Right atrium auricular region (tissue), 2 donors: ENCODE measurements around the gene THSD4. TPM values are rescaled to one million over a fixed set of nuclear protein-coding genes. Genes with fewer than 3 reads are reported as not detected.
A peak's percentile ranks its signal among the peaks of the same experiment; 100 is the strongest.

Experiments
- DNase-seq: peaks from one replicate; pipeline ENCODE4 v3.0.0-alpha.2; 2019; ENCODE audit warnings: low spot score
- H3K27ac ChIP-seq, 2 donors: fragments of 200-600 bp; sonication (generic); 1 replicate in 1 of 2; 2 replicates in 1 of 2; pipeline ENCODE4 v1.5.1; 2016 to 2019
- H3K27me3 ChIP-seq, 2 donors: fragments of 200-600 bp; sonication (generic); one replicate each; pipeline versions ENCODE4 v1.5.1 to v1.6.0; 2017 to 2019
- H3K36me3 ChIP-seq: fragments of 200-600 bp; sonication (generic); one replicate; pipeline ENCODE4 v1.5.1; 2016
- H3K4me1 ChIP-seq, 2 donors: fragments of 200-600 bp; sonication (generic); one replicate each; pipeline versions ENCODE4 v1.5.1 to v1.6.0; 2017 to 2019
- H3K4me3 ChIP-seq, 2 donors: fragments of 200-600 bp; sonication (generic); 1 replicate in 1 of 2; 2 replicates in 1 of 2; pipeline ENCODE4 v1.5.1; 2017 to 2019; ENCODE audit warnings: mild to moderate bottlenecking in 1 of 2, moderate library complexity in 1 of 2
- H3K9me3 ChIP-seq, 2 donors: fragments of 200-600 bp; sonication (generic); one replicate each; pipeline ENCODE4 v1.5.1; 2019
- CTCF ChIP-seq, 2 donors: fragments of 200-600 bp; sonication (generic); IDR thresholded peaks; one replicate each; pipeline ENCODE4 v1.5.1; 2019; ENCODE audit warnings: antibody characterized with exemption in 2 of 2
- total RNA-seq, 2 donors: library from RNA; depleted of rRNA; stranded (reverse); fragments of >200 nt; gene quantifications; one replicate each; pipeline ENCODE4 v1.1.0, GENCODE V29; 2016

Gene THSD4
- total RNA-seq, 2 donors from 2014 or later: 41.2 to 85.3 TPM

- Histone ChIP-seq H3K4me3 (no peak overlapping the region), H3K36me3 (no peaks in the 10 kb centered on the region), H3K27me3 (no peaks in the 10 kb centered on the region), H3K9me3 (no peaks in the 10 kb centered on the region), H3K27ac (no peak overlapping the region), H3K4me1 (peaks cover 0 to 34% of the 10 kb centered on the region in 2 donors)
- no peak for TF ChIP-seq CTCF (IDR thresholded peaks at IDR 0.05)
- no peak for DNase-seq
Measured at GRCh38 chr15:71078506-71079207, 36.6 kb upstream of the THSD4 start.

GRCh38 chr15:71079208-71080044 lies 35.8 kb upstream of the THSD4 start:
- H3K9me3 ChIP-seq: no peaks in the 10 kb centered on the region
- no peak overlapping the region for H3K4me3 ChIP-seq
- H3K27ac ChIP-seq: no peak overlapping the region
- DNase-seq: no peak
- peaks cover 0 to 35% of the 10 kb centered on the region in 2 donors for H3K4me1 ChIP-seq
- no peak for TF ChIP-seq CTCF (IDR thresholded peaks at IDR 0.05)
- H3K27me3 ChIP-seq: no peaks in the 10 kb centered on the region
- no peaks in the 10 kb centered on the region for H3K36me3 ChIP-seq

GRCh38 chr15:71080166-71080565 lies 35.1 kb upstream of the THSD4 start:
- Histone ChIP-seq H3K4me1 (peaks cover 0 to 35% of the 10 kb centered on the region in 2 donors), H3K36me3 (no peaks in the 10 kb centered on the region), H3K4me3 (no peak overlapping the region), H3K27ac (no peak overlapping the region), H3K27me3 (no peaks in the 10 kb centered on the region), H3K9me3 (no peaks in the 10 kb centered on the region)
- TF ChIP-seq CTCF (IDR thresholded peaks at IDR 0.05): no peak
- DNase-seq: no peak

GRCh38 chr15:71080705-71081104 lies 34.6 kb upstream of the THSD4 start:
- no peak overlapping the region for H3K4me3 ChIP-seq
- no peaks in the 10 kb centered on the region for H3K9me3 ChIP-seq
- H3K4me1 ChIP-seq: peaks cover 0 to 35% of the 10 kb centered on the region in 2 donors
- no peaks in the 10 kb centered on the region for H3K27me3 ChIP-seq
- no peak overlapping the region for H3K27ac ChIP-seq
- TF ChIP-seq CTCF (IDR thresholded peaks at IDR 0.05): no peak
- DNase-seq: no peak
- no peaks in the 10 kb centered on the region for H3K36me3 ChIP-seq

- no peaks in the 10 kb centered on the region for H3K27me3 ChIP-seq
- H3K36me3 ChIP-seq: no peaks in the 10 kb centered on the region
- H3K4me3 ChIP-seq: no peak overlapping the region
- no peak for DNase-seq
- H3K4me1 ChIP-seq: peaks cover 0 to 35% of the 10 kb centered on the region in 2 donors
- TF ChIP-seq CTCF (IDR thresholded peaks at IDR 0.05): no peak
- H3K9me3 ChIP-seq: no peaks in the 10 kb centered on the region
- peak overlapping the region; percentile 44 to 73 for H3K27ac ChIP-seq
Measured at GRCh38 chr15:71082803-71083202, 32.5 kb upstream of the THSD4 start.
